ENCODE data around the gene PNPLA7.

DNA sequence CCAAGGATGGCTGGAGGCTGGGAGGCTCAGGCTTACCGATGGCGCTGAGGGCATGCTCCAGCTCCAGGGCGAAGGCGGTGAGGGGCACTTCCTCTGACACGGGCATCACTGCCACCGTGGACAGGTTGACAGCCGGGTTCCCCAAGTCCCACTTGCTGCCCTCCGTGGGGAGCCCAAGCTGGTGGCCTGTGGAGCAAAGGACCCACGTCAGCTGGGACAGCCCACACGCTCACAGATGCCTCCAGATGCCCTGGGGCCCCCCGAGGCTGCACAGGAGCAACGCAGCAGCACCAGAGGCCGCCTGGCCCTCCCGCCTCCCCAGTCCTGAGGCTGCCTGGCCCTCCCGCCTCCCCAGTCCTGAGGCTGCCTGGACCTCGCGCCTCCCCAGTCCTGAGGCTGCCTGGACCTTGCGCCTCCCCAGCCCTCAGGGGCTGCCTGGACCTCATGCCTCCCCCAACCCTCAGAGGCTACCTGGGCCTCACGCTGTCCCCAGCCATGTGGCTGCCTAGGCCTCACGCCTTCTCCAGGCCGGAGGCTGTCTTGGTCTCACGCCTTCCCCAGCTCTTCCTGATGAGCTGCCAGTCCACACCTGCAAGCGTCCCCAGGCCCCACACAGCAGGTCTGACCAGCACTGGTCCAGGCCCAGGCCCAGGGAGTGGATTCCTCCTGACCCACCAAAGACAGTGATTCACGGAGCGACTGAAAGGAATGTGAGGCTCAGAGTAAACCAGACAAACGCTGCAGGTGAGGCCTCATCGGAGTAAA is 65.5 kb downstream of the PNPLA7 start:
- TF ChIP-seq, protein P1, sequence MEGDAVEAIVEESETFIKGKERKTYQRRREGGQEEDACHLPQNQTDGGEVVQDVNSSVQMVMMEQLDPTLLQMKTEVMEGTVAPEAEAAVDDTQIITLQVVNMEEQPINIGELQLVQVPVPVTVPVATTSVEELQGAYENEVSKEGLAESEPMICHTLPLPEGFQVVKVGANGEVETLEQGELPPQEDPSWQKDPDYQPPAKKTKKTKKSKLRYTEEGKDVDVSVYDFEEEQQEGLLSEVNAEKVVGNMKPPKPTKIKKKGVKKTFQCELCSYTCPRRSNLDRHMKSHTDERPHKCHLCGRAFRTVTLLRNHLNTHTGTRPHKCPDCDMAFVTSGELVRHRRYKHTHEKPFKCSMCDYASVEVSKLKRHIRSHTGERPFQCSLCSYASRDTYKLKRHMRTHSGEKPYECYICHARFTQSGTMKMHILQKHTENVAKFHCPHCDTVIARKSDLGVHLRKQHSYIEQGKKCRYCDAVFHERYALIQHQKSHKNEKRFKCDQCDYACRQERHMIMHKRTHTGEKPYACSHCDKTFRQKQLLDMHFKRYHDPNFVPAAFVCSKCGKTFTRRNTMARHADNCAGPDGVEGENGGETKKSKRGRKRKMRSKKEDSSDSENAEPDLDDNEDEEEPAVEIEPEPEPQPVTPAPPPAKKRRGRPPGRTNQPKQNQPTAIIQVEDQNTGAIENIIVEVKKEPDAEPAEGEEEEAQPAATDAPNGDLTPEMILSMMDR (conservative IDR thresholded peaks at IDR 0.05; ENCODE audit: low read depth, low read length), result no peak
- no peak for TF ChIP-seq EZH2 (IDR thresholded peaks at IDR 0.05; ENCODE audit: low read length, unreplicated experiment)
